CD4-positive, alpha-beta memory T cell (primary cell): ENCODE results near the gene EGF. TPM values are rescaled to one million over a fixed set of nuclear protein-coding genes. Genes with fewer than 3 reads are reported as not detected.

ENCODE experiments used
- CTCF ChIA-PET: fragments of 350-600 bp; sonication (Branson Sonifier 250); formaldehyde crosslinking; loops from one replicate; lab custom pipeline; 2021; ENCODE audit warnings: inconsistent platforms; ENCODE audit not compliant: partially characterized antibody; lab: Charles Lee
- POLR2A ChIA-PET: fragments of 350-600 bp; sonication (Branson Sonifier 250); formaldehyde crosslinking; loops from one replicate; lab custom pipeline; 2021; ENCODE audit not compliant: partially characterized antibody; lab: Charles Lee
- DNase-seq, 5 donors: peaks; one replicate each; pipeline versions ENCODE4 v3.0.0 to v3.0.0-alpha.2; 2020 to 2022; ENCODE audit warnings: mixed read lengths in 1 of 5
- H3K27ac ChIP-seq: one replicate; pipeline ENCODE4 v1.7.0; 2013; ENCODE audit warnings: low read depth, low read length
- H3K27me3 ChIP-seq: 2 replicates; pipeline ENCODE4 v1.7.0; 2013; ENCODE audit warnings: mild to moderate bottlenecking, low read length, moderate library complexity; ENCODE audit not compliant: insufficient read depth
- H3K36me3 ChIP-seq: 2 replicates; pipeline ENCODE4 v1.7.0; 2013; ENCODE audit warnings: mild to moderate bottlenecking, low read length, moderate library complexity; ENCODE audit not compliant: insufficient read depth
- H3K4me1 ChIP-seq: 2 replicates; pipeline ENCODE4 v1.7.0; 2013; ENCODE audit warnings: mild to moderate bottlenecking, low read length, moderate library complexity; ENCODE audit not compliant: insufficient read depth
- H3K4me3 ChIP-seq, 2 donors: one replicate each; pipeline ENCODE4 v1.7.0; 2013; ENCODE audit warnings: low read length in 2 of 2, mild to moderate bottlenecking in 1 of 2
- H3K9me3 ChIP-seq, 2 donors: one replicate each; pipeline ENCODE4 v1.7.0; 2013; ENCODE audit warnings: low read length in 2 of 2, control low read depth in 1 of 2; ENCODE audit not compliant: control insufficient read depth in 1 of 2
- H3K27ac Mint-ChIP-seq, 7 donors: one replicate each; pipeline ENCODE4 v1.8.0; 2020 to 2021; ENCODE audit warnings: mixed read lengths in 7 of 7, mild to moderate bottlenecking in 6 of 7, inconsistent platforms in 3 of 7, moderate library complexity in 3 of 7
- H3K27me3 Mint-ChIP-seq, 2 donors: one replicate each; pipeline ENCODE4 v1.8.0; 2020 to 2021; ENCODE audit warnings: mixed read lengths in 2 of 2
- H3K36me3 Mint-ChIP-seq, 2 donors: one replicate each; pipeline ENCODE4 v1.8.0; 2020 to 2021; ENCODE audit warnings: mixed read lengths in 2 of 2, inconsistent platforms in 1 of 2, mild to moderate bottlenecking in 1 of 2
- H3K4me1 Mint-ChIP-seq, 4 donors: one replicate each; pipeline ENCODE4 v1.8.0; 2020 to 2021; ENCODE audit warnings: mixed read lengths in 4 of 4, mild to moderate bottlenecking in 1 of 4
- H3K4me3 Mint-ChIP-seq, 8 donors: one replicate each; pipeline ENCODE4 v1.8.0; 2020 to 2021; ENCODE audit warnings: mixed read lengths in 8 of 8, mild to moderate bottlenecking in 7 of 8, moderate library complexity in 6 of 8, inconsistent platforms in 3 of 8
- H3K9me3 Mint-ChIP-seq, 8 donors: one replicate each; pipeline ENCODE4 v1.8.0; 2020 to 2021; ENCODE audit warnings: mixed read lengths in 8 of 8, mild to moderate bottlenecking in 5 of 8, inconsistent platforms in 3 of 8, moderate library complexity in 1 of 8
- intact Hi-C: fragments of 100-400 bp; cut with micrococcal nuclease; formaldehyde crosslinking; loops from one replicate; pipeline ENCODE4 v1.15.1; 2023
- polyA plus RNA-seq, 2 donors: library from polyadenylated mRNA; unstranded; fragments of 300-500 nt; fragmentation: Illumina TruSeq; gene quantifications; one replicate each; pipeline ENCODE4 v1.2.3, GENCODE V29; 2021
- total RNA-seq, 2 experiments: library from RNA; stranded (reverse); gene quantifications; one replicate each; pipeline ENCODE4 v1.2.3, GENCODE V29; 2021

EGF gene
- total and polyA plus RNA-seq, 4 experiments from 2014 or later, result not detected

- no peaks in the 10 kb centered on the region for H3K27me3 ChIP-seq
- H3K4me3 Mint-ChIP-seq, result peak overlapping the region in 1 of 8 donors; percentile 11
Measured at GRCh38 chr4:109994415-109994827, 81.7 kb downstream of the EGF start.

GRCh38 chr4:109996526-109996925 lies 83.8 kb downstream of the EGF start:
- ChIA-PET CTCF (interaction anchor here (1.1 to 23.6 kb wide), 2 partner anchors 18 to 517 kb away, joined by 3 to 733 read pairs; no protein-coding TSS in a partner anchor), POLR2A (no interaction called here)
- DNase-seq, result no peak
- no peak overlapping the region for H3K4me3 ChIP-seq
- H3K9me3 Mint-ChIP-seq, result no peaks in the 10 kb centered on the region
- H3K9me3 ChIP-seq, result no peaks in the 10 kb centered on the region
- no peak overlapping the region for H3K27ac ChIP-seq
- no peaks in the 10 kb centered on the region for H3K27me3 ChIP-seq
- no peak overlapping the region for H3K4me3 Mint-ChIP-seq
- H3K36me3 ChIP-seq, result no peaks in the 10 kb centered on the region
- no peaks in the 10 kb centered on the region for H3K36me3 Mint-ChIP-seq
- no peaks in the 10 kb centered on the region for H3K4me1 ChIP-seq
- intact Hi-C loops, result no loop called here
- H3K4me1 Mint-ChIP-seq, result peaks cover 0 to 3% (median under 1%) of the 10 kb centered on the region in 4 donors
- H3K27ac Mint-ChIP-seq, result no peak overlapping the region
- H3K27me3 Mint-ChIP-seq, result peaks cover 14 to 15% of the 10 kb centered on the region in 2 donors

More at GRCh38 chr4:109994415-109994827, 81.7 kb downstream of the EGF start:
- ChIA-PET POLR2A (no interaction called here), CTCF (interaction anchor here (1.2 to 23.6 kb wide), 4 partner anchors 12 to 519 kb away, joined by 4 to 733 read pairs (median 9); no protein-coding TSS in a partner anchor)
- no peak overlapping the region for H3K27ac Mint-ChIP-seq
- Histone ChIP-seq H3K4me1 (no peaks in the 10 kb centered on the region), H3K4me3 (no peak overlapping the region), H3K36me3 (no peaks in the 10 kb centered on the region), H3K27ac (no peak overlapping the region), H3K9me3 (no peaks in the 10 kb centered on the region)
- peaks cover 19 to 20% of the 10 kb centered on the region in 2 donors for H3K27me3 Mint-ChIP-seq
- DNase-seq, result no peak
- H3K9me3 Mint-ChIP-seq, result no peaks in the 10 kb centered on the region
- intact Hi-C loops, result no loop called here
- peaks cover 0 to 7% (median 5%) of the 10 kb centered on the region in 4 donors for H3K4me1 Mint-ChIP-seq
- H3K36me3 Mint-ChIP-seq, result no peaks in the 10 kb centered on the region

GRCh38 chr4:109998867-109999584 lies 86.3 kb downstream of the EGF start:
- H3K36me3 Mint-ChIP-seq, result no peaks in the 10 kb centered on the region
- H3K4me1 ChIP-seq, result no peaks in the 10 kb centered on the region
- peaks cover 1 to 8% (median 6%) of the 10 kb centered on the region in 4 donors for H3K4me1 Mint-ChIP-seq
- ChIA-PET POLR2A (interaction anchor here (0.7 kb wide), 1 partner anchor 51 kb away, joined by 3 read pairs; no protein-coding TSS in a partner anchor), CTCF (interaction anchor here (0.8 to 23.6 kb wide), 16 partner anchors 10 to 525 kb away, joined by 3 to 733 read pairs (median 4); no protein-coding TSS in a partner anchor)
- H3K4me3 Mint-ChIP-seq, result no peak overlapping the region
- H3K9me3 ChIP-seq, result no peaks in the 10 kb centered on the region
- no peak overlapping the region for H3K4me3 ChIP-seq
- intact Hi-C loops, result loop anchor here (1.0 kb wide), 2 partner anchors 512 to 516 kb away; no protein-coding TSS in a partner anchor
- H3K27ac ChIP-seq, result no peak overlapping the region
- H3K27me3 ChIP-seq, result no peaks in the 10 kb centered on the region
- H3K36me3 ChIP-seq, result no peaks in the 10 kb centered on the region
- peaks cover 9 to 11% of the 10 kb centered on the region in 2 donors for H3K27me3 Mint-ChIP-seq
- no peaks in the 10 kb centered on the region for H3K9me3 Mint-ChIP-seq
- peak in 4 of 5 donors; percentile 63 to 66 (median 65) for DNase-seq
- H3K27ac Mint-ChIP-seq, result no peak overlapping the region

GRCh38 chr4:109999585-109999912 lies 86.9 kb downstream of the EGF start:
- Histone ChIP-seq H3K27me3 (no peaks in the 10 kb centered on the region), H3K4me3 (no peak overlapping the region), H3K9me3 (no peaks in the 10 kb centered on the region), H3K36me3 (no peaks in the 10 kb centered on the region), H3K4me1 (no peaks in the 10 kb centered on the region), H3K27ac (no peak overlapping the region)
- H3K4me3 Mint-ChIP-seq, result no peak overlapping the region
- no peaks in the 10 kb centered on the region for H3K36me3 Mint-ChIP-seq
- intact Hi-C loops, result loop anchor here (1.0 kb wide), 2 partner anchors 512 to 516 kb away; no protein-coding TSS in a partner anchor
- DNase-seq, result no peak
- H3K4me1 Mint-ChIP-seq, result peaks cover 1 to 8% (median 5%) of the 10 kb centered on the region in 4 donors
- ChIA-PET CTCF (interaction anchor here (0.9 to 23.6 kb wide), 7 partner anchors 10 to 539 kb away, joined by 3 to 733 read pairs (median 11); no protein-coding TSS in a partner anchor), POLR2A (no interaction called here)
- no peak overlapping the region for H3K27ac Mint-ChIP-seq
- peaks cover 6 to 9% of the 10 kb centered on the region in 2 donors for H3K27me3 Mint-ChIP-seq
- no peaks in the 10 kb centered on the region for H3K9me3 Mint-ChIP-seq

- H3K36me3 ChIP-seq, result no peaks in the 10 kb centered on the region
- no peak overlapping the region for H3K4me3 ChIP-seq
- no peaks in the 10 kb centered on the region for H3K27me3 ChIP-seq
- H3K27me3 Mint-ChIP-seq, result peaks cover 4 to 6% of the 10 kb centered on the region in 2 donors
- ChIA-PET POLR2A (no interaction called here), CTCF (interaction anchor here (1.6 to 23.6 kb wide), 2 partner anchors 511 to 522 kb away, joined by 4 to 733 read pairs; no protein-coding TSS in a partner anchor)
- H3K4me3 Mint-ChIP-seq, result no peak overlapping the region
- intact Hi-C loops, result no loop called here
- H3K9me3 Mint-ChIP-seq, result no peaks in the 10 kb centered on the region
- H3K4me1 Mint-ChIP-seq, result peaks cover 3 to 8% (median 5%) of the 10 kb centered on the region in 4 donors
- H3K36me3 Mint-ChIP-seq, result no peaks in the 10 kb centered on the region
- H3K27ac Mint-ChIP-seq, result peak overlapping the region in 2 of 7 donors; percentile 15 to 48
- H3K4me1 ChIP-seq, result no peaks in the 10 kb centered on the region
- H3K9me3 ChIP-seq, result no peaks in the 10 kb centered on the region
- DNase-seq, result no peak
- no peak overlapping the region for H3K27ac ChIP-seq
Measured at GRCh38 chr4:110002326-110002725, 89.6 kb downstream of the EGF start.

- H3K4me3 ChIP-seq, result no peak overlapping the region
- H3K4me3 Mint-ChIP-seq, result no peak overlapping the region
- H3K36me3 Mint-ChIP-seq, result no peaks in the 10 kb centered on the region
- ChIA-PET CTCF (interaction anchor here (3.3 to 23.6 kb wide), 2 partner anchors 510 to 521 kb away, joined by 13 to 733 read pairs; no protein-coding TSS in a partner anchor), POLR2A (no interaction called here)
- peaks cover 3 to 8% (median 5%) of the 10 kb centered on the region in 4 donors for H3K4me1 Mint-ChIP-seq
- intact Hi-C loops, result no loop called here
- DNase-seq, result no peak
- H3K27me3 ChIP-seq, result no peaks in the 10 kb centered on the region
- H3K4me1 ChIP-seq, result no peaks in the 10 kb centered on the region
- no peaks in the 10 kb centered on the region for H3K9me3 ChIP-seq
- H3K27ac Mint-ChIP-seq, result peak overlapping the region in 1 of 7 donors; percentile 51
- H3K36me3 ChIP-seq, result no peaks in the 10 kb centered on the region
- H3K9me3 Mint-ChIP-seq, result no peaks in the 10 kb centered on the region
- H3K27me3 Mint-ChIP-seq, result peaks cover 2 to 5% of the 10 kb centered on the region in 2 donors
- no peak overlapping the region for H3K27ac ChIP-seq
Measured at GRCh38 chr4:110003401-110004187, 90.9 kb downstream of the EGF start.
